Measurements from ENCODE around the gene ATG4D.
"Not testable (repeated sequence)": the region's sequence is repeated elsewhere in the genome, so short reads cannot be mapped to it uniquely, and the experiment has no call there.

The ATG4D gene

DNA sequence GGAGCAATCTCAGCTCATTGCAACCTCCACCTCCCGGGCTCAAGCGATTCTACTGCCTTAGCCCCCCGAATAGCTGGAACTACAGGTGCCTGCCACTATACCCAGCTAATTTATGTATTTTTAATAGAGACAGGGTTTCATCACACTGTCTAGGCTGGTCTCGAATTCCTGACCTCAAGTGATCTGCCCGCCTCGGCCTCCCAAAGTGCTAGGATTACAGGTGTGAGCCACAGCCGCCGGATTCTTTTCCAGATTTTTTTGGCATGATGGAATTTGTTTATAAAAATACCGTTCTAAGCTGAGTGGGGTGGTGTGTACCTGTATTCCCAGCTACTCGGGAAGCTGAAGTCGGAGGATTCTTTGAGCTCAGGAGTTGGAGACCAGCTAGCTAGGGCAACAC lies 6.0 kb upstream of the ATG4D start:
- Histone ChIP-seq H3K36me3 (ENCODE audit: control insufficient read depth in 5 of 5, insufficient read depth in 5 of 5, low read length in 5 of 5) (no peaks in the 10 kb centered on the region), H3K27ac (ENCODE audit: low read depth, low read length) (no peak overlapping the region), H3K27me3 (ENCODE audit: control insufficient read depth in 5 of 5, insufficient read depth in 4 of 5, low read length in 5 of 5) (peaks cover 0 to 12% (median 3%) of the 10 kb centered on the region in 5 donors), H3K4me3 (ENCODE audit: low read depth in 1 of 5, low read length in 5 of 5) (no peak overlapping the region), H3K9ac (ENCODE audit: low read length in 5 of 5) (no peak overlapping the region), H3K4me1 (ENCODE audit: control insufficient read depth in 5 of 5, insufficient read depth in 5 of 5, low read length in 5 of 5) (no peaks in the 10 kb centered on the region), H3K9me3 (ENCODE audit: control insufficient read depth in 5 of 5, low read length in 5 of 5) (peaks cover 0 to under 1% (median 0%) of the 10 kb centered on the region in 5 donors)

DNA sequence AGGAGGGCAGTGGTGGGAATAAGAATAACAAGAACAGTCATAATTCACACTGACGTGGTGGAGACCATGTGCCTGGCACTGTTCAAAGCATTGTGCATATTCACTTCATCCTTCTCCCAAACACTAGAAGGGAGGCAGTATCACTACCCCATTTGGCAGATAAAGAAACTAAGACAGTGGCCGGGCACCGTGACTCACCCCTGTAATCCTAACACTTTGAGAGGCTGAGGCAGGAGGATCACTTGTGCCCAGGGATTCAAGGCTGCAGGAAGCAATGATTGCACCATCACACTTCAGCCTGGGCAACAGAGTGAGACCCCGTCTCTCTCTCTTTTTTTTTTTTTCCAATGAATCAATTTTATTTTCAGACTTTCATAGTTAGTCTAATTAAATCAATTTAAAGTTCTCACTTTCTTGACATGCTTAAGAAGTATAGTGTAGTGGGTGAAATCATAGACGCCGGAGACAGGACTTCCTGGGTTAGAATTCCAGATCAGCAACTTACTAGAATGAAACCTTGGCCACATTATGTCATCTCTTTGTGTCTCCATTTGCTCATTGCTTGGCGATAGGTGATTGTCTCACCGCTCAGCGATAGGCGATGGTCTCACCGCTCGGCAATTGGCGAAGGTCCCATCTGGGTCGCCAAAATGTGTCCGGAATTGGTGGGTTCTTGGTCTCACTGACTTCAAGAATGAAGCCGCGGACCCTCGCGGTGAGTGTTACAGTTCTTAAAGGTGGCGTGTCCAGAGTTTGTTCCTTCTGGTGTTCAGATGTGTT lies 5.3 kb upstream of the ATG4D start:
- peaks cover 0 to 12% (median 3%) of the 10 kb centered on the region in 5 donors for H3K27me3 ChIP-seq (ENCODE audit: control insufficient read depth in 5 of 5, insufficient read depth in 4 of 5, low read length in 5 of 5)
- H3K36me3 ChIP-seq (ENCODE audit: control insufficient read depth in 5 of 5, insufficient read depth in 5 of 5, low read length in 5 of 5): no peaks in the 10 kb centered on the region
- H3K27ac ChIP-seq (ENCODE audit: low read depth, low read length): no peak overlapping the region
- H3K4me1 ChIP-seq (ENCODE audit: control insufficient read depth in 5 of 5, insufficient read depth in 5 of 5, low read length in 5 of 5): peaks cover 0 to 4% (median 4%) of the 10 kb centered on the region in 5 donors
- no peak overlapping the region for H3K4me3 ChIP-seq (ENCODE audit: low read depth in 1 of 5, low read length in 5 of 5)
- no peaks in the 10 kb centered on the region for H3K9me3 ChIP-seq (ENCODE audit: control insufficient read depth in 5 of 5, low read length in 5 of 5)
- no peak overlapping the region for H3K9ac ChIP-seq (ENCODE audit: low read length in 5 of 5)

DNA sequence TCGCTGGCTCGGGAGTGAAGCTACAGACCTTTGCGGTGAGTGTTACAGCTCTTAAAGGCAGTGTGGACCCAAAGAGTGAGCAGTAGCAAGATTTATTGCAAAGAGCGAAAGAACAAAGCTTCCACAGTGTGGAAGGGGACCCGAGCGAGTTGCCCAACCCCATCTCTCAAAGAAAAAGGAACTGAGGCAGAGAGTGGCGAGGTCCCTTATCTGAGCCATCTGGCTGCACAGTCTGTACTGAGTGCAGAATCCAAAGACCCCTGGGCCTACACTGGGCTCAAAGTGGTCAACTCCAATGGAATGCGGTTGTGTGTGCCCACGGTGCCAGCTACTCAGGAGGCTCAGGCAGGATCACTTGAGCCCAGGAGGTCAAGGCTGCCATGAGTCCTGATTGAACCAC lies 4.7 kb upstream of the ATG4D start:
- peaks cover 0 to 12% (median 3%) of the 10 kb centered on the region in 5 donors for H3K27me3 ChIP-seq (ENCODE audit: control insufficient read depth in 5 of 5, insufficient read depth in 4 of 5, low read length in 5 of 5)
- not testable (repeated sequence) for H3K4me1 ChIP-seq (ENCODE audit: control insufficient read depth in 5 of 5, insufficient read depth in 5 of 5, low read length in 5 of 5); H3K36me3 ChIP-seq (ENCODE audit: control insufficient read depth in 5 of 5, insufficient read depth in 5 of 5, low read length in 5 of 5); H3K9ac ChIP-seq (ENCODE audit: low read length in 5 of 5); H3K9me3 ChIP-seq (ENCODE audit: control insufficient read depth in 5 of 5, low read length in 5 of 5); H3K27ac ChIP-seq (ENCODE audit: low read depth, low read length); H3K4me3 ChIP-seq (ENCODE audit: low read depth in 1 of 5, low read length in 5 of 5)

DNA sequence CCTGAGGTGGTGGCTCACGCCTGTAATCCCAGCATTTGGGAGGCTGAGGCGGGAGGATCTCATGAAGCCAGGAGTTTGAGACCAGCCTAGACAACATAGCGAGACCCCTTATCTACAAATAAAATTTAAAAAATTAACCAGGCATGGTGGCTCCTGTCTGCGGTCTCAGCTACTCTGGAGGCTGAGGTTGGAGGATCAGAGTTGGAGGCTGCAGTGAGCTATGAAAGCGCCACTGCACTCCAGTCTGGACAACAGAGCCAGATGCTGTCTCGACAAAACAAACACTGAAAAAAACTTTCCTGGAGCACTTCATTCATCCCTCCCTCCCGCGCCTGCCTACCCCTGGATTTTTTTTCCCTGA lies 665 bp upstream of the ATG4D start:
- Histone ChIP-seq H3K9me3 (ENCODE audit: control insufficient read depth in 5 of 5, low read length in 5 of 5) (no peaks in the 10 kb centered on the region), H3K27ac (ENCODE audit: low read depth, low read length) (no peak overlapping the region), H3K27me3 (ENCODE audit: control insufficient read depth in 5 of 5, insufficient read depth in 4 of 5, low read length in 5 of 5) (peaks cover 0 to 3% (median 2%) of the 10 kb centered on the region in 5 donors), H3K4me1 (ENCODE audit: control insufficient read depth in 5 of 5, insufficient read depth in 5 of 5, low read length in 5 of 5) (peaks cover 2 to 19% (median 16%) of the 10 kb centered on the region in 5 donors), H3K36me3 (ENCODE audit: control insufficient read depth in 5 of 5, insufficient read depth in 5 of 5, low read length in 5 of 5) (peaks cover 0 to 10% (median 9%) of the 10 kb centered on the region in 5 donors), H3K9ac (ENCODE audit: low read length in 5 of 5) (peak overlapping the region in 1 of 5 donors; percentile 64), H3K4me3 (ENCODE audit: low read depth in 1 of 5, low read length in 5 of 5) (peak overlapping the region in 4 of 5 donors; percentile 77 to 87 (median 84))

DNA sequence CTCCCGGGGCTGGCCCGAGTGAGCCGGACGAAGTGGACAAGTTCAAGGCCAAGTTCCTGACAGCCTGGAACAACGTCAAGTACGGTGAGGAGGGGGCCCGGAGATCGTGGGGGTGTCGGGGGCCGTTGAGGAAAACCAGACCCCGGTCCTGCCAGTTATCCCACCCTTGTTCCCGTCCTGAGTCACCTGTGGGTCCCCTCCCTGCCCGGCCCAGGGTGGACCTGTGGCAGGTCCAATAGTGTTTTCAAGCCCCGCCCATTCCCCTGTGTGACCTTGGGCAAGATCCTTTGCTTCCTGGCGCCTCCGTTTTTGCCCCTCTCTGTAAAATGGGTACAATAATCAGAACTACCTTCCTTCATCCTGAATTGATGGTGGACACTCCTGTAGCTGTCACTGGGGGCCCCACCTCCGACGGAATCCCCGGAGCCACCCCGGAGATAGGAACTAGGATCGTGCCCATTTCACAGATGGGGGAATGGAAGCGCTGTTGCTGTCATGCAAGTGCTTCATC lies 593 bp downstream of the ATG4D start:
- peaks cover 2 to 19% (median 16%) of the 10 kb centered on the region in 5 donors for H3K4me1 ChIP-seq (ENCODE audit: control insufficient read depth in 5 of 5, insufficient read depth in 5 of 5, low read length in 5 of 5)
- peaks cover 0 to 22% (median 17%) of the 10 kb centered on the region in 5 donors for H3K36me3 ChIP-seq (ENCODE audit: control insufficient read depth in 5 of 5, insufficient read depth in 5 of 5, low read length in 5 of 5)
- peak overlapping the region; percentile 30 for H3K27ac ChIP-seq (ENCODE audit: low read depth, low read length)
- H3K9ac ChIP-seq (ENCODE audit: low read length in 5 of 5): peak overlapping the region; percentile 81 to 94 (median 90)
- H3K9me3 ChIP-seq (ENCODE audit: control insufficient read depth in 5 of 5, low read length in 5 of 5): no peaks in the 10 kb centered on the region
- H3K27me3 ChIP-seq (ENCODE audit: control insufficient read depth in 5 of 5, insufficient read depth in 4 of 5, low read length in 5 of 5): no peaks in the 10 kb centered on the region
- peak overlapping the region; percentile 77 to 87 (median 85) for H3K4me3 ChIP-seq (ENCODE audit: low read depth in 1 of 5, low read length in 5 of 5)

DNA sequence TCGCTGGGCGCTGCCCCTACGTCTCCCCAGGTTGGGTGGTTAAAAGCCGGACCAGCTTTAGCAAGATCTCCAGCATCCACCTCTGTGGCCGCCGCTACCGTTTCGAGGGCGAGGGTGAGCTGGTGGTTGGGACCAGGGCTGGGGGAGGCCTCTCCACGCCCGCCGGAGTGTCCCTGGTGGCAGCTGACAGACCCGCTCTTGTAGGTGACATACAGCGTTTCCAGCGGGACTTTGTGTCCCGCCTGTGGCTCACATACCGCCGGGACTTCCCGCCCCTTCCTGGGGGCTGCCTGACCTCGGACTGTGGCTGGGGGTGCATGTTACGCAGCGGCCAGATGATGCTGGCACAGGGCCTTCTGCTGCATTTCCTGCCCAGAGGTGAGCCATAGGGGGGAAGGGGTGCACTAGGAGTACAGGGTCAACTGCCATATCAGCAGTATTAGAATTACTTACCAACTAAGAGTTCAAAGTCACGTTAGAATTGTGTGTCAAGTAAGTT lies 1.1 kb downstream of the ATG4D start:
- peak overlapping the region; percentile 77 to 87 (median 85) for H3K4me3 ChIP-seq (ENCODE audit: low read depth in 1 of 5, low read length in 5 of 5)
- H3K27me3 ChIP-seq (ENCODE audit: control insufficient read depth in 5 of 5, insufficient read depth in 4 of 5, low read length in 5 of 5): no peaks in the 10 kb centered on the region
- peaks cover 0 to 27% (median 20%) of the 10 kb centered on the region in 5 donors for H3K36me3 ChIP-seq (ENCODE audit: control insufficient read depth in 5 of 5, insufficient read depth in 5 of 5, low read length in 5 of 5)
- H3K4me1 ChIP-seq (ENCODE audit: control insufficient read depth in 5 of 5, insufficient read depth in 5 of 5, low read length in 5 of 5): peaks cover 2 to 19% (median 16%) of the 10 kb centered on the region in 5 donors
- H3K9ac ChIP-seq (ENCODE audit: low read length in 5 of 5): peak overlapping the region in 4 of 5 donors; percentile 20 to 93 (median 86)
- H3K9me3 ChIP-seq (ENCODE audit: control insufficient read depth in 5 of 5, low read length in 5 of 5): no peaks in the 10 kb centered on the region
- peak overlapping the region; percentile 30 for H3K27ac ChIP-seq (ENCODE audit: low read depth, low read length)

DNA sequence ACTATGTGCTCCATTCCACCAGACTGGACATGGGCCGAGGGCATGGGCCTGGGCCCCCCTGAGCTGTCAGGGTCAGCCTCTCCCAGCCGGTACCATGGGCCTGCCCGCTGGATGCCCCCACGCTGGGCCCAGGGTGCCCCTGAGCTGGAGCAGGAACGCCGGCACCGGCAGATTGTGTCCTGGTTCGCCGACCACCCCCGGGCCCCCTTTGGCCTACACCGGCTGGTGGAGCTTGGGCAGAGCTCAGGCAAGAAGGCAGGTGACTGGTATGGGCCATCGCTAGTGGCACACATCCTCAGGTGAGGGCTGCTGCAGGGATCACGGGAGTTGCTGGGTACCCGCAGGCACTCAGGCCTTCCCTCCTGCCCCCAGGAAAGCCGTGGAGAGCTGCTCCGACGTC lies 3.1 kb downstream of the ATG4D start:
- Histone ChIP-seq H3K9me3 (ENCODE audit: control insufficient read depth in 5 of 5, low read length in 5 of 5) (no peaks in the 10 kb centered on the region), H3K4me3 (ENCODE audit: low read depth in 1 of 5, low read length in 5 of 5) (no peak overlapping the region), H3K27ac (ENCODE audit: low read depth, low read length) (no peak overlapping the region), H3K36me3 (ENCODE audit: control insufficient read depth in 5 of 5, insufficient read depth in 5 of 5, low read length in 5 of 5) (peaks cover 0 to 41% (median 29%) of the 10 kb centered on the region in 5 donors), H3K9ac (ENCODE audit: low read length in 5 of 5) (no peak overlapping the region), H3K27me3 (ENCODE audit: control insufficient read depth in 5 of 5, insufficient read depth in 4 of 5, low read length in 5 of 5) (no peaks in the 10 kb centered on the region), H3K4me1 (ENCODE audit: control insufficient read depth in 5 of 5, insufficient read depth in 5 of 5, low read length in 5 of 5) (peaks cover 2 to 19% (median 16%) of the 10 kb centered on the region in 5 donors)

DNA sequence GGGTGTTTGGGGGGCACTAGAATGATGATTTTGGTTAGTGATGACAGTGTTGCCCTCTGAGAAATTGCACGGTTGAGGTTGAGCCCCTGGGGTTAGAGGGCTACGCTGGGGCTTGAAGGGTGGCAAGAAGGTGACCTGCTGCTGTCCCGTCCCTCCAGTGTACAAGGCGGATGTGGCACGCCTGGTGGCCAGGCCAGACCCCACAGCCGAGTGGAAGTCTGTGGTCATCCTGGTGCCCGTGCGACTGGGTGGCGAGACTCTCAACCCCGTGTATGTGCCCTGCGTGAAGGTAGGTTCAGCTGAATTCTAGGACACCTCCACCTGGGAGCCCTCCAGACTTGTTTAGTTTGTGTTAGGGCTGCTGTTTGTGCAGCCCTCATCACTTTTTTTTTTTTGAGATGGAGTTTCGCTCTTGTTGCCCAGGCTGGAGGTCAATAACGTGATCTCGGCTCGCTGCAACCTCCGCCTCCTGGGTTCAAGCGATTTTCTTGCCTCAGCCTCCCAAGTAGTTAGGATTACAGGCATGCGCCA lies 5.1 kb downstream of the ATG4D start:
- Histone ChIP-seq H3K27ac (ENCODE audit: low read depth, low read length) (no peak overlapping the region), H3K4me1 (ENCODE audit: control insufficient read depth in 5 of 5, insufficient read depth in 5 of 5, low read length in 5 of 5) (peaks cover 2 to 13% (median 12%) of the 10 kb centered on the region in 5 donors), H3K9me3 (ENCODE audit: control insufficient read depth in 5 of 5, low read length in 5 of 5) (peaks cover 0 to 2% (median 0%) of the 10 kb centered on the region in 5 donors), H3K4me3 (ENCODE audit: low read depth in 1 of 5, low read length in 5 of 5) (no peak overlapping the region), H3K27me3 (ENCODE audit: control insufficient read depth in 5 of 5, insufficient read depth in 4 of 5, low read length in 5 of 5) (no peaks in the 10 kb centered on the region), H3K9ac (ENCODE audit: low read length in 5 of 5) (no peak overlapping the region), H3K36me3 (ENCODE audit: control insufficient read depth in 5 of 5, insufficient read depth in 5 of 5, low read length in 5 of 5) (peaks cover 0 to 61% (median 49%) of the 10 kb centered on the region in 5 donors)

DNA sequence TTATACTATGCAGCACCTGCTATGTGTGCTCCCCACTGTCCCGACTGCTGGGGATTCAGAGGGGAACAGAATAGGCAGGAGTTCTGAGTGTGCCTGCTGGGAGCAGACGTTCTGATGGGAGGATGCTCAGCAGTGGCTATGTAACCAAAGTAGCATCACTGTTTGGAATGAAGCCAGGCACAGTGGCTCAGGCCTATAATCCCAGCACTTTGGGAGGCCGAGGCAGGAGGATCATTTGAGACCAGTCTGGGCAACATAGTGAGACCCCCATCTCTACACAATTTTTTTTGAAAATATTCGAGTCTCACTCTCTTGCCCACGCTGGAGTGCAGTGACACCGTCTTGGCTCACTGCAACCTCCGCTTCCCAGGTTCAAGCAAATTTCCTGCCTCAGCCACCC lies 6.0 kb downstream of the ATG4D start:
- Histone ChIP-seq H3K4me3 (ENCODE audit: low read depth in 1 of 5, low read length in 5 of 5) (no peak overlapping the region), H3K4me1 (ENCODE audit: control insufficient read depth in 5 of 5, insufficient read depth in 5 of 5, low read length in 5 of 5) (peaks cover 0 to 6% (median 5%) of the 10 kb centered on the region in 5 donors), H3K9ac (ENCODE audit: low read length in 5 of 5) (no peak overlapping the region), H3K36me3 (ENCODE audit: control insufficient read depth in 5 of 5, insufficient read depth in 5 of 5, low read length in 5 of 5) (peaks cover 0 to 70% (median 58%) of the 10 kb centered on the region in 5 donors), H3K27ac (ENCODE audit: low read depth, low read length) (no peak overlapping the region), H3K9me3 (ENCODE audit: control insufficient read depth in 5 of 5, low read length in 5 of 5) (peaks cover 0 to 2% (median 0%) of the 10 kb centered on the region in 5 donors), H3K27me3 (ENCODE audit: control insufficient read depth in 5 of 5, insufficient read depth in 4 of 5, low read length in 5 of 5) (no peaks in the 10 kb centered on the region)

DNA sequence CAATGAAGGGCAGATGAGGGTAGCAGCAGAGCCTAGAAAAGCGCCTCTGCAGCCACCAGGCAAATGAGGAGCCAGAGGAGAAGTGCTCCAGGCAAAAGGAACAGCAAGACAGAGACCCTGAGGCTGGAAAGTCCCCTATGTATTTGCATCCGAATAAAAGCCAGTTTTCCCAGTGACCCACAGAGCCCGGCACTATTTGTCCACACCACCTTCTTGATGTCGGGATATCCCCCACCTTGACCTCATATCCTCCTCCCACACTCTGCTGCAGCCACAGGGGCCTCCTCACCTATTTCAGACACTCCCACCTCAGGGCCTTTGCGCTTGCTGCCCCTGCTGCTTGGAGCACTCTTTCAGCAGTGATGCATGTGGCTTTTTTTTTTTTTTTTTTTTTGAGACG lies 6.6 kb downstream of the ATG4D start:
- no peaks in the 10 kb centered on the region for H3K27me3 ChIP-seq (ENCODE audit: control insufficient read depth in 5 of 5, insufficient read depth in 4 of 5, low read length in 5 of 5)

More for the DNA sequence above, 6.6 kb downstream of the ATG4D start:
- Histone ChIP-seq H3K36me3 (ENCODE audit: control insufficient read depth in 5 of 5, insufficient read depth in 5 of 5, low read length in 5 of 5) (peaks cover 0 to 76% (median 64%) of the 10 kb centered on the region in 5 donors), H3K4me3 (ENCODE audit: low read depth in 1 of 5, low read length in 5 of 5) (no peak overlapping the region), H3K9ac (ENCODE audit: low read length in 5 of 5) (no peak overlapping the region), H3K4me1 (ENCODE audit: control insufficient read depth in 5 of 5, insufficient read depth in 5 of 5, low read length in 5 of 5) (peaks cover 0 to 1% (median 0%) of the 10 kb centered on the region in 5 donors), H3K27ac (ENCODE audit: low read depth, low read length) (no peak overlapping the region), H3K9me3 (ENCODE audit: control insufficient read depth in 5 of 5, low read length in 5 of 5) (peaks cover 0 to 2% (median 0%) of the 10 kb centered on the region in 5 donors)

Measured in subcutaneous abdominal adipose tissue (tissue), 5 donors.